ENCODE data around the gene KMT2D. TPM values are rescaled to one million over a fixed set of nuclear protein-coding genes. Genes with fewer than 3 reads are reported as not detected.

KMT2D gene
- total RNA-seq, 1 experiment from 2014 or later, result 18.6 TPM

DNA sequence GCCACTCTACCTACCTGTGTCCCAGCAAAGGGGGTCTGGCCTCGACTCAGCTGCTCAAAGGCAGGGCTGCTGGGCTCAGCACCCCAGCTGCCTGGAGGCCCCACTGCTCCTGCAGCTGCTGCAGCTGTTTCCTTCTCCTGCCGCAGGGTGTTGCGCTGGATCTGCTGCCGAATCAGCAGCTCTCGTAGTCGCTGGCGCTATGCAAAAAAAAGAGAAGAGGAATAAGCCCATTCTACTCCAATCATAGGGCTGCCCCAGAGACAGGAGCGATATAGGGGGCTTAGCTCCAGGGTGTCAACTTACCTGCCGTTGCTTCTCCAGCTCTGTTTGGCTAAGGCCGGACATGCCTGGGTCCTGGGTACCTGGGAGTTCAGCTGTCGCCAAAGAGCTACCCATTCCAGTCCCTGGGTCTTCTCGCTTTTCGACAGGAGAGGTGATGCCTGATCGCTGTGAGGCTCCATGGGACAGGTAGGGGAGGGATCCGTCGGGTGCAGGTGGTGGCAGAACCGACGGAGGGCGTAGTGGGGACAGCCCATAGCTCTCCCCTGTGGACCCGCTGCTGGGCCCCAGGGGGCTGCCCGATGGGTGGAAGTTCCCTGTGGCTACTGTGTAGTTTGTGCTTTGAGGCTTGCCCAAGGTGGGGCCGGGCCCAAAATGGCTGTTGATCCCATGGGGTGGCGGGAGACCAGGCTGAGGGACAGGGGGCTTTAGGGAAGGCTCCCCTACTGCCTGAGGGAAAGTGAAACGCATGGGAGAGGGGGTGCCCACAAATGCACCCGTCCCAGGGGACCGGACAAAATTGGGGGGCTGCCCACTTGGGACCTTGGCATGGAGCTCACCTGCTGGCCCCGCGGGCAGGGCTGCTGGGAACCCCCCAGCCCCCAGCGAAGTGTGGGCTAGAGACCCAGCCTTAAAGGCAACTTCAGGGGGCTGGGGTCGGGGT lies 20.9 kb downstream of the KMT2D start:
- no peak for DNase-seq (ENCODE audit: low spot score)
- in situ Hi-C loops (cut with HindIII; ENCODE audit: low sequenced_read_pairs), result no loop called here

DNA sequence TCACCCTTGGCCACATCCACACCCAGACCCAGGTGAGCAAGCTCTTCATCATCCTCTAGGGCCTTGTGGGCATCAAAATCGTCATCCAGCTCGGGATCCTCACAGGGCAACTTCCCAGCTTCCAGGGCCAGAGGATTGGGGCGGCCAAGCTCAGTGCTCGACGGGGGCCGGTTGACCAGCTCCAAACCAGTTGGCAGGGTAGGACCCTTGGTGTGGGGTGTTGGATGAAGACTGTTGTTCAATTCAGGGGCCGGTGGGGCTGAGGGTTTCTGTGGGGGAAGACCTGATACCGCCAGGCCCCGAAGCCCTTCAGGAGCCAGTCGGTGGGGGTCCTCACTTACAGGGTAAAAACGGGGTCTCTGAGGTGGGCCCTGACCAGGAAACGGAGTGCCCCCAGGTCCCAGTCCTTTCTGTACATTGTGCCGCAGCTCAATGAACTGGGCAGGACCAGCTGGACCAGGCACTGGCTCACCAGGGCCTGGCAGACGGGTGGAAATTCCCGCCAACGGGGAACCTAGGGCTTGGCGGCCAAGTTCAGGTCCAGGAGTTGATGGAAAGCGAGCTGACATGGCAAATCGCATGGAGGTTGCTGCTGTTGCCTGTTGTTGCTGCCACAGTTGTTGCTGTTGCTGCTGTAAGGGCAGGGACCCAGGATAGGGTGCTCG lies 22.2 kb downstream of the KMT2D start:
- DNase-seq (ENCODE audit: low spot score), result peak; percentile 66
- in situ Hi-C loops (cut with HindIII; ENCODE audit: low sequenced_read_pairs), result no loop called here

DNA sequence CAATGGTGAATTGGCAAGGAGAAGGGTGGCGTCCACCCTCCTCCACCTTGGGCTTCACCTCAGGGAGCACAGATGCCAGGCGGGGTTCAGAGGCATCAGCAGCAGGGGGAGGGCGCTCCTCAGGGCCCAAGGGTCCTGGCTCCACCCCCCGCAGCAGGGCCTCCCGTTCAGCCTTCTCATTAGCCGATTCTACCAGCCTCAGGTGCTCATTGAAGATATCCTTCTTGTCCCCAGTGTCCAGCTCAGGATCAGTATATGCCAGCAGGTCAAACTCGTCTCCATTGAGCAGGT lies 22.7 kb downstream of the KMT2D start:
- in situ Hi-C loops (cut with HindIII; ENCODE audit: low sequenced_read_pairs), result no loop called here
- DNase-seq (ENCODE audit: low spot score), result no peak

DNA sequence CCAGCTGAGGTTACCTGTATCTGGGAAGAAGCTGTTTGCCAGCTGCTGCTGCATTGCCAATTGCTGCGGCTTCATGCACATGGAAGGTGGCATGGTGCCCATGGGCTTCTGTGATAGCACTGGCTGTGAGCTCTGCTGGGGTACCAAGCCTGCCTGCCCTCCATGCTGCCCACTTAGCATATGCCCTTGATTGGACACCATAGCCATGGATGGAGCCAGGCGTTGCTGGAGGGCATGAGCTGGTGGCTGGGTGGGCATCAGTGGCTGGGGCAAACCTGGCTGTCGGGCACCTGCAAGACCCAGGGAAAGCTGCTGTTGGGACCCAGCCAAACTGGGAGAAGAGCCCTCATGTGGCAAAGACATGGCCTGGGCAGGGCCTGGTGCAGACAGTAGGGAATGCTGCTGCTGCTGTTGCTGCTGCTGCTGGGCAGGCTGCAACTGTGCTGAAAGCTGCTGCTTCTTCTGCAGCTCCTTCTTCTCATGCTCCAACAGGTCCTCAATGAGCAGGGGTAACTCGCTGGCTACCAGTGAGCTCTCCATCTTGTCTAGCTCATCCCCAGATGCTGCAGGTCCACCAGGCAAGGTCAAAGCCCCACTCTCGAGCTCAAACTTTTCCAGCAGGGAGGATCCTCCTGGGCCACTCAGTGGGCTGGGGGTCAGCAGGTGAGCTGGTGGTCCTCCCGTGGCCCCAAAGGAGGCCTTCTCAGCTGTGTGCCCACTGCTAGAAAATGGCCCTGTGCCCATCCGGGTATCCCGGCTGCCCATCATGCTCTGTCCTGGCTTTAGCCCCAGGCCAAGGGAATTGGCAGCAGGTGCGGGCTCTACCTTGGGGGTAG lies 23.3 kb downstream of the KMT2D start:
- DNase-seq (ENCODE audit: low spot score), result no peak
- in situ Hi-C loops (cut with HindIII; ENCODE audit: low sequenced_read_pairs), result no loop called here

DNA sequence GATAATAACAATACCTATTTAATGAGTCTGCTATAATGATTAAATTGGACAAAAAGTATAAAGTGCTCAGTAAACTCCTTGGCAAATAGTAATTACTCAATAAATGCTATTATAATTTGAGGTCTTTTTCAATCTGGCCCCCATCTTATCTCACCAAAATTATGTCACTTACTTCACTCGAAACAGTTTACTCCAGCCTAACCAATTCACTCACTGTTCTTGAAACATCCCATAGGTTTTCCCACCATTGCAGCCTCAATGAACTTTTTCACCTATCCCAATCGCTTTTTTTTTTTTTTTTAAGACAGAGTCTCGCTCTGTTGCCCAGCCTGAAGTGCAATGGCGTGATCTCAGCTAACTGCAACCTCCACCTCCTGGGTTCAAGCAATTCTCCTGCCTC lies 24.6 kb downstream of the KMT2D start:
- no peak for DNase-seq (ENCODE audit: low spot score)
- in situ Hi-C loops (cut with HindIII; ENCODE audit: low sequenced_read_pairs), result no loop called here

DNA sequence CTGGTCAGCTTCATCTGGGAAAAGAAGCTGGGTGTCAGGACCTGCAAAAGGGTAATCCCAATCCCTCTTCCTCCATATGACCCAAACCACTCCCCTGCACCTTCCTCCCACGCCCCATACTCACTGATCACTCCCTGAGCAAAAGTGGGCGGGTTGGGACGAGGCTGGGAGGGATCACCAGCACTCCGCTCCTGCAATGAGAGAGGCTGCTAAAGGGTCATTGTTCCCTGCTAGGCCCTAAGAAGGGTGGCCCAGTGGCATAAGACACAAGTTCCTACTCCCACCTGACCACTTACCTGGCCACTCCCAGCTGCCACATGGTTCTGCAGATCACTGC lies 26.3 kb downstream of the KMT2D start:
- no peak for DNase-seq (ENCODE audit: low spot score)
- in situ Hi-C loops (cut with HindIII; ENCODE audit: low sequenced_read_pairs), result no loop called here

DNA sequence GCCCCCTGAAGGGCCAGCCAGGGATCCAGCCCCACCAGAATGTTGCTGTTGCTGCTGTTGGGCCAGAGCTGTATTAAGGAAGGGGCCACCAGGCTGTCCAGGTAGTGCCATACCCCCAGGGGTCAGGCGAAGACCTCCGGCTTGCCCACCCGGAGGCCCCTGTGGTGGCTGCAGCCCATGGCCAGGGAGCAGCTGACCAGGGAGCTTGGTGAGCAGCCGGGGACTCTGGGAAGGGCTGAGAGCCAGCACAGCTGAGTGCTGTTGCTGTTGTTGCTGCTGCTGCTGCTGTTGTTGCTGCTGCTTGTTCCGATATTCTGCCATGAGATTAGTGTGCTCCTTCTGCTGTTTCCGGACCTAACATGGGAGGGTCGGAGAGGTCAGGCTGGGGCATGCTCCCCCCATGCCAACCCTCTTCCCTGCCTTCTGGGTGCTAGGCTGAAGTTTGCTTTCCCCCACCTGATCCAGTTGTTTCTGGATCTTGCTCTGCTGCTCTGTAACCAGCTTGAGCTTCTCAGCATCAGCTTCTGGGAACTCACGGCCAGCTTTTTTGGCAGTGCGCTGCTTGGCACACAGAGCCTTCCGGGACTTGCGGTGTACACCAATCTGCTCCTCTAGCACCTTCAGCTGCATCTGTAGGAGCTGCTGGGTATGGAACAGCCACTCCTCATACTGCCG lies 26.8 kb downstream of the KMT2D start:
- in situ Hi-C loops (cut with HindIII; ENCODE audit: low sequenced_read_pairs), result no loop called here
- no peak for DNase-seq (ENCODE audit: low spot score)

DNA sequence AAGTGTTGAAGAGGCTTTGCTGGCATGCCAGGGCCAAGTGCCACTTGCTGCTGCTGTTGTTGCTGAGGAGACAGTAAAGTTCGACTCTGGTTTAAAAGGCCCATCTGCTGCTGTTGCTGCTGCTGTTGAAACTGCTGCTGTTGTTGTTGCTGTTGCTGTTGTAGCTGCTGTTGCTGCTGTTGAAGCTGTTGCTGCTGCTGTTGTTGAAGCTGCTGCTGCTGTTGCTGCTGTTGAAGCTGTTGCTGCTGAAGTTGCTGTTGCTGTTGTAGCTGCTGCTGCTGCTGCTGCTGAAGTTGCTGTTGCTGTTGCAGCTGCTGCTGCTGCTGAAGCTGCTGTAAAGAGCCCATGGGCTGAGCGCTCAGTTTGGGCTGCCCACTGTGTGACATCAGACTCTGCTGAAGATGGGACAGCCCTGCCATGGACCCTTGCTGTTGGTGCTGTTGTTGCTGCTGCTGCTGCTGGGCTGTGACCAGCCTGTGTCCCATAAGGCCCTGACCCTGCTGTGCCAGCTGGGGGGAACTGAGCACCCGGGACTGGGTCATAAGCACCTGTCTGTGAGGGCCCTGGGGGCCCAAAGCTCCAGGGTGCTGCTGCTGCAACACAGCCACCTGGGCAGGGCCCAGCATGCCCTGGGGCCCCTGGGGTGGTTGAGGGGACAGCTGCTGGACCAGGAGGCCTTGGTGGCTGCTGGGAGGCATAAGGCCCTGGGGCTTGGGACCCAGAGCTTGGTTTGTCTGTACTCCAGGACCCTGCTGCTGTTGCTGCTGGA lies 27.7 kb downstream of the KMT2D start:
- no peak for DNase-seq (ENCODE audit: low spot score)
- in situ Hi-C loops (cut with HindIII; ENCODE audit: low sequenced_read_pairs), result no loop called here

DNA sequence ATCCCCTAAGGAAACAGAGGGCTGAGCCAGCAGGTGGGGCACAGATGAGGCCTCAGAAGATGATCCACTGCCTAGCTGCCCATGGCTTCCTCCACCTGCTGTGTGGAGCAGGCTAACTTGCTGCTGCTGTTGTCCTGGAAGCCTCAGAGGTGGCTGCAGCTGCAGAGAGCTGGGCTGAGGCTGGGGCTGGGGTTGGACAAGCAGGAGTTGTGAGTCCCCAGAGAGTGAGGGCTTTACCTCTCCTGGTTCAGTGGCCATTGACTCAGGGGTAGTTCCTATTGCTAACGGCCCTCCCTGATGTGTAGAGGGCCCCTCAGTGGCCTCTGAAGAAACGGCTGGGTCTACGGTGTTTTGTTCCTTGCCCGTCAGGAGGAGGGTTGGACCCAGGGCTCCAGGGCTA lies 28.3 kb downstream of the KMT2D start:
- in situ Hi-C loops (cut with HindIII; ENCODE audit: low sequenced_read_pairs), result no loop called here
- DNase-seq (ENCODE audit: low spot score), result no peak

DNA sequence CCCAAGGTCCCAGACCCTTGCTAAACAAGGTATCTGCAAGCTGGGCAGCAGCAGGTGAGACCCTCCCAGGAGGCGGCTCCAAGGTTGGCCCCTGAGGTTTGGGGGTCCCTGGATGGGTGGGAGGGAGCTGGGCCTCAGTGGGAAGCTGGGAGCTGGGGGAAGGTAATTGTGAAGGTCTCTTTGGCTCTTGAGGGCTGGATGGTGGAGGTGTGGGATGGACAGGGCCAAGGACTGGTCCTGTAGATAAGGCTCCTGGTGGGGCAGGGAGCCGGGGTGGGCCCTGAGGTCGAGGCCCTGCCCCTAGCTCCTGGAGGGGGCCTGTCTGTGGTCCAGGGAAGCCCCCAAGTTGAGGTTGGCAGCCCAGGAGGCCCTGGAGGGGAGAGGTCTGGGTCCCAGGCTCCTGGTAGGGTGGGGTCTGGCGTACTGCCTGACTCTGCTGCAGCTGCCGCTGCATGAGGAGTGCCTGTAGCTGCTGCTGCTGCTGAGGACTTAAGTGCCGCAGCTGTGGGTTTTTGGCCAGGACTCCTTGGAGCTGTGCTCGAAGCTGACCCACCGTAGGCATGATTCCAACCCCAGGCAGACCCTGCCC lies 28.9 kb downstream of the KMT2D start:
- DNase-seq (ENCODE audit: low spot score), result no peak
- in situ Hi-C loops (cut with HindIII; ENCODE audit: low sequenced_read_pairs), result no loop called here

DNA sequence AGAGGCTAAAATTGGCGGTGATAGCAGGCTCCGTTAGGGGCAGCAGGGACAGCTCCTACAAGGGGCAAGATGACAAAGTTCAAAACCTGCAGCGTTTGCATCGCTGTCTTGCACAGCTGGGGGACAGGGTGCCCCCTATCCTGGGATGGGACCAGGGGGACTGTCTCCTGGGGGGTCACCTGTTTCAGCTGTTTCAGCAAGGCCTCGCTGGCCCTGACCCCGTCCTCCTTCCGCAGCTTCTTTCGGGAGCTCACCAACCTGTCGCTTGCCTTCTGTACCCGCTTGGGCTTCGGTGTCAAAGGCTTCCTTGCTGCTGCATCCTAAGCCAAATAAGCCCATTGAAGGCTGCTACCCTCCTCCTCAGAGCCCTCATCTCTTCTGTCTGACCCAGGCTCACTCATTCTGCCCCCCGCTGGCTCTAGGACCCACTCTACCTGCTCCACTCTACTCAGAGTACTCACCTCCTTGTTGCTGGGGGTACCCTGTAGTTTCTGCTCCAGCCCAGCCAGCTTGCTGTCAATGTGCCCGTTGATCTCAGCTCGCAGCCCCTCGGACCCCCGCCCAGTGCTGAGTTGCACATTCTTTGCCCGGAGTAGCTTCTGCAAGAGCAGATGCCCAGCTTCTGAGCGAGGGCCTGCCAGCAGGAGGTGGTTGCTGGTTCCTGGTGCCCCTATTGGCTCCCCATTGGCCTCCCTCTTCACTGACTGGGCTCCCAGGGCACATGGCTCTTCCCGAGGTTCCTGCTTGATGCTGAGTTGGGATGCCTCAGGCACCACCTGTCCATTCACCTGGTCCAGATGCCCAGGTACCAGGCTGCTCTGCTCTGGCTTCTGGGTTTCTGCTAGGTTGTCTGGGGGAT lies 29.7 kb downstream of the KMT2D start:
- DNase-seq (ENCODE audit: low spot score), result no peak

DNA sequence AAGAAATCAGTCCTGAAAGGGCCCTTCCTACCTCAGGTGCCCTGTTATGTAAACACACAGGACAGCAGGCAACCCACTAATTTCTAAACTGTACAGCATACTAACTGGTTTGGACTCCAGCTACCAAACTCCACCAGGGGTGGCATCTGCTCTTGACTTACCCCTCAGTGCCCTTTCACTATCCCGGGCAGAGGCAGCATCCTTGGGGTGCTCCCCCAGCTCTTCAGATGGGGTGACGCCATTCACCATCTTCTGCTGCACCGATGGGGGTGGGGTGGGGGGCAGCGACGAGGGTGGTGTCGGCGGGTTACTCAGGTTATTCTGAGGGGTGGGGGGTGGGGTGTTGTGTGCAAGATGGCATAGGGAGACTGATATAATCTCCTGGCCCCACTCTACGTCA lies 30.5 kb downstream of the KMT2D start:
- in situ Hi-C loops (cut with HindIII; ENCODE audit: low sequenced_read_pairs), result no loop called here

More for the DNA sequence above, 29.7 kb downstream of the KMT2D start:
- in situ Hi-C loops (cut with HindIII; ENCODE audit: low sequenced_read_pairs), result no loop called here

DNA sequence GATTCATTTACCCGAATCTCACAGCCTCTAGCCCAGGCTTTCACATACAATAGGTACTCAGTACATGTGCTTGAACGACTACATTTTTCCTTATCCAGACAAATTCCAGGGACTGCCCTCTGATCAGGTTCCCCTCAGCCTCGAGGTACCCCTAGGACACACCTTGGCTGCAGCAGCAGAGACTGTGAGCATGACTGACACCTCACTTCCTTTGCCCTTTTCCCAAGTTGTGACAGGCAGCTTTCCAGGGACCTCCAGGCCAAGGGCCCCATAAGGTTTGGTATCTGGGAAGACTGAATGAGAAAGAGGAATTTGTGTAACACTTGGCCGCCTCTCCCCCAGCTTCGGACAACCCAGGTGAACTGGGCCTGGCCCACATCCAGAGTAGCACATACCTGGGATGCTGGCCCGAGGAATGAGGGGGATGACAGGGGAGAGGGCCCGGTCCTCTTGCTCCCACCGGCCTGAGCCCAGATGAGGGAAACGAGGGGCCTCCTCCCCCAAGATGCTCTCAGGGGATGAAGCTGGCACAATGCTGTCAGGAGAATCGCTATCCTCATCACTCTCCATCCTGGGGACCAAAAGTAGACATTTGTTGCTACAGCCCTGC lies 31.8 kb downstream of the KMT2D start:
- in situ Hi-C loops (cut with HindIII; ENCODE audit: low sequenced_read_pairs), result no loop called here
- DNase-seq (ENCODE audit: low spot score), result no peak

More for the DNA sequence above, 30.5 kb downstream of the KMT2D start:
- DNase-seq (ENCODE audit: low spot score), result no peak

DNA sequence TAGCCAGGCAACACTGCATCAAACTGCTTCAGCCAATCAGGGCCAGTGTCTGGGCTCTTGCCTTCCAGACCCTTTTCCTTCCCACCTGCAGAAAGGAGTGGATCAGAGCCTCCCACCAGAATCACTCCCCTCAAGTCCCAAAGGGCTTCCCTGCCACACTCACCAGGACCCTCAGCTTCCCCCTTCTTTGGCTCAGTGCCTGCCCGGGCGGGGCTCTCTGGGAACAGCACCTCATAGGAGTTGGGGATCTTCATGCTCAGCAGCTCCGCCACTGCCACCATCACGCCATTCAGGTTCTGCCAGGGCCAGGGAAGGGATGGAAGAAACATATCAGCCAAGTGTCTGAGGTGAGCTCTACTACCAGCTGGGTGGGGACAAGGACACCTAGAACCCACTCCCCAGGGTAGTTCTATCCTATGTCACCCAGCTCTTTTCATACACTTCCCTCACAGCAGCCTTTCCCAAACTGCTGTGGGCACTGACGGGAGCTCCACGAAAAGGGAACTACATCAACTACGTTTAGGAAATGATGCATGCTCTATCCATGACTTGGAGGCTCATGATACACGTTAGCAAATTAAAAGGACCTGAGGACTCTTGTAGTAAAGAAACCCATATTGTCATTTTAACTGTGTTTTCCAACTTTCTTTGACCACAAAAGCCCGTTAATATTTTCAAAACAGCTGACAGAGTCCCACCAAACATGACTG lies 32.6 kb downstream of the KMT2D start:
- in situ Hi-C loops (cut with HindIII; ENCODE audit: low sequenced_read_pairs), result no loop called here
- DNase-seq (ENCODE audit: low spot score), result no peak

DNA sequence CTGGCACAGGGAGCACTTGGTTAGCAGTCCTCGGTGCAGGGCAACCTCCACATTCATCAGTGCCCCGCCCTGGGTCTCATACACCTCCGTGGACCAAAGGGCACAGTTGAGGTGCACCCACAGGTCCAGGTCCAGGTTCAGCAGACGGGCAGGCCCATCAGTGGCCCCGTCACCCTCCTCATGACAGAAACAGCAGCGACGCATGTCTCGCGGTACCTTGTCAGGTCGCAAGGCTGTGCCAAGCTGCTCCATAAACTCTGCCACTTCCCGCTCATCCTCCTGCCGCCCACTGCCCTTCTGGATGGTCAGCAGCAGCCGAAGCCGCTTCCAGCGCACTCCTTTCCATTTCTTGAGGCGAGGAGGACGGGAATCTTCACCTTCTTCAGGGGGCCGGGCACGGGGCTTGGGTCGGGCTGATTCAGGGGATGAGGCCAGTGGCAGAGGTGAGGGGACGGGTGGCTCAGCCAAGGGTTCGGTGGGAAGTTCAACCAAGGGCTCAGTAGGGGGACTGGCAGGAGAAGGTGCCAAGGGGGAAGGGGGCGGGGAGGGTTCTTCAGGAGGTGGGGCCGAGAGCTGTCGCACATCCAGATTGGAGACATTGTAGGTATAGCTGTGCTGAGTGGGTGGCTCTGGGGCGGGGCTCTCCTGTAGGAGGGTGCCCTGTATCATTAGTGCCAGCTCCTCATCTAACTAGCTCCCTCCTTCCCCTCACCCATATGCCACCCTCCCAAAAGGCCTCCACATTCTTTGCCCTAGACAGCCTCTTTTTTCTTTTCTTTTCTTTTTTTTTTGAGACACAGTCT lies 33.7 kb downstream of the KMT2D start:
- in situ Hi-C loops (cut with HindIII; ENCODE audit: low sequenced_read_pairs), result no loop called here
- DNase-seq (ENCODE audit: low spot score), result no peak

DNA sequence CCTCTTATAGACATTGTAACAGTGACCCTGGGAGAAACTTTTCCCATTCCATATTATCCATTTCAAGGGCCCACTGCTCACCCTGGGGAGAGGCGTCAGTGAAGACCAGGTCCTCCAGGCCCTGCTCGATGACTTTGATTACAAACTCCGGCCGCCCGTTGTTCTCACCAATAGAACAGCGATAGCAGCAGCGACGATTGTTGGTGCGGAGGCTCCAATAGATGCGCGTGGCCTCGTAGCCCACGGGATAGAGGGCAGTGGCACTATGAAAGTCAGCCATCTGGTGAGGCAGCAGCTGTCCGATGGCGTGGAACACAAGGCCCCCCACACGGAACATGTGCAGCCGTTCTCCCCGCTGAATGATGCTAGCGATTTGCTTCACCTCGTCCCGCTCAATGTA lies 34.5 kb downstream of the KMT2D start:
- in situ Hi-C loops (cut with HindIII; ENCODE audit: low sequenced_read_pairs), result no loop called here
- no peak for DNase-seq (ENCODE audit: low spot score)
